DND-41 (cell line): ENCODE data around the gene RAPSN.

ENCODE experiments used
- CTCF ChIP-seq: IDR thresholded peaks from 2 replicates; pipeline ENCODE4 v1.5.1; 2012; ENCODE audit warnings: borderline replicate concordance, low read length, moderate library complexity, mild to moderate bottlenecking; ENCODE audit not compliant: poor library complexity, severe bottlenecking; ENCODE audit errors: extremely low read depth
- EZH2 ChIP-seq: IDR thresholded peaks from 3 replicates; pipeline ENCODE4 v1.6.1; 2012; ENCODE audit warnings: borderline replicate concordance, low read depth, mild to moderate bottlenecking, moderate library complexity, low read length, inconsistent platforms; ENCODE audit not compliant: severe bottlenecking

GRCh38 chr11:47425611-47426010 is 23.3 kb downstream of the RAPSN start:
- TF ChIP-seq CTCF (no peak), EZH2 (no peak)
